ENCODE measurements around the gene MICAL3. TPM values are rescaled to one million over a fixed set of nuclear protein-coding genes. Genes with fewer than 3 reads are reported as not detected.
A peak's percentile ranks its signal among the peaks of the same experiment; 100 is the strongest.
"Not testable (repeated sequence)": the region's sequence is repeated elsewhere in the genome, so short reads cannot be mapped to it uniquely, and the experiment has no call there.

The MICAL3 gene
- total RNA-seq, 6 experiments from 2014 or later: 38.6 to 44.1 (median 39.7) TPM

GRCh38 chr22:18001040-18001893, 23.1 kb downstream of the MICAL3 start:
- peaks cover 34% of the 10 kb centered on the region for H3K4me1 Mint-ChIP-seq (ENCODE audit: low read depth)
- peaks cover 2% of the 10 kb centered on the region for H3K27me3 Mint-ChIP-seq (ENCODE audit: insufficient read depth)
- peak overlapping the region; percentile 99 for H3K27ac Mint-ChIP-seq
- peaks cover 13% of the 10 kb centered on the region for H3K36me3 Mint-ChIP-seq (ENCODE audit: low read depth)
- peak; percentile 68 for TF ChIP-seq CTCF (IDR thresholded peaks at IDR 0.05)
- DNase-seq: peak; percentile 96
- 0 out of 2 replicates have a peak, but pooled peaks cover 3% of the 10 kb centered on the region for H3K9me3 Mint-ChIP-seq
- H3K4me3 Mint-ChIP-seq: peak overlapping the region; percentile 91

- Mint-ChIP-seq H3K36me3 (ENCODE audit: low read depth) (peaks cover 13% of the 10 kb centered on the region), H3K27ac (peak overlapping the region; percentile 0; the same call in 1 of the 2 replicates), H3K4me1 (ENCODE audit: low read depth) (peaks cover 34% of the 10 kb centered on the region), H3K27me3 (ENCODE audit: insufficient read depth) (peaks cover 2% of the 10 kb centered on the region), H3K9me3 (0 out of 2 replicates have a peak, but pooled peaks cover 3% of the 10 kb centered on the region), H3K4me3 (peak overlapping the region; percentile 77)
- TF ChIP-seq CTCF (IDR thresholded peaks at IDR 0.05): no peak
- DNase-seq: no peak
Measured at GRCh38 chr22:18000441-18001039, 23.8 kb downstream of the MICAL3 start.

GRCh38 chr22:17999851-18000250, 24.5 kb downstream of the MICAL3 start:
- H3K27me3 Mint-ChIP-seq (ENCODE audit: insufficient read depth): peaks cover 2% of the 10 kb centered on the region
- 0 out of 2 replicates have a peak, but pooled peaks cover 3% of the 10 kb centered on the region for H3K9me3 Mint-ChIP-seq
- no peak for TF ChIP-seq CTCF (IDR thresholded peaks at IDR 0.05)
- peaks cover 13% of the 10 kb centered on the region for H3K36me3 Mint-ChIP-seq (ENCODE audit: low read depth)
- peak overlapping the region; percentile 77 for H3K4me3 Mint-ChIP-seq
- DNase-seq: no peak
- H3K27ac Mint-ChIP-seq: no peak overlapping the region
- peaks cover 34% of the 10 kb centered on the region for H3K4me1 Mint-ChIP-seq (ENCODE audit: low read depth)

- H3K27ac Mint-ChIP-seq: no peak overlapping the region
- no peak for TF ChIP-seq CTCF (IDR thresholded peaks at IDR 0.05)
- 0 out of 2 replicates have a peak, but pooled peaks cover 3% of the 10 kb centered on the region for H3K9me3 Mint-ChIP-seq
- peak overlapping the region; percentile 77; the same call in 1 of the 2 replicates for H3K4me3 Mint-ChIP-seq
- H3K4me1 Mint-ChIP-seq (ENCODE audit: low read depth): peaks cover 34% of the 10 kb centered on the region
- no peak for DNase-seq
- H3K36me3 Mint-ChIP-seq (ENCODE audit: low read depth): peaks cover 13% of the 10 kb centered on the region
- H3K27me3 Mint-ChIP-seq (ENCODE audit: insufficient read depth): peaks cover 2% of the 10 kb centered on the region
Measured at GRCh38 chr22:17998913-17999312, 25.4 kb downstream of the MICAL3 start.

- Mint-ChIP-seq H3K27ac (peak overlapping the region; percentile 60), H3K4me1 (ENCODE audit: low read depth) (peaks cover 34% of the 10 kb centered on the region), H3K9me3 (0 out of 2 replicates have a peak, but pooled peaks cover 3% of the 10 kb centered on the region), H3K4me3 (peak overlapping the region; percentile 20; the same call in 1 of the 2 replicates), H3K36me3 (ENCODE audit: low read depth) (peaks cover 9% of the 10 kb centered on the region), H3K27me3 (ENCODE audit: insufficient read depth) (no peaks in the 10 kb centered on the region)
- TF ChIP-seq CTCF (IDR thresholded peaks at IDR 0.05): no peak
- DNase-seq: peak; percentile 19
Measured at GRCh38 chr22:17997456-17997855, 26.9 kb downstream of the MICAL3 start.

- H3K27me3 Mint-ChIP-seq (ENCODE audit: insufficient read depth); H3K27ac Mint-ChIP-seq; H3K9me3 Mint-ChIP-seq; H3K4me3 Mint-ChIP-seq; H3K36me3 Mint-ChIP-seq (ENCODE audit: low read depth); DNase-seq: not testable (repeated sequence)
- H3K4me1 Mint-ChIP-seq (ENCODE audit: low read depth): peaks cover 36% of the 10 kb centered on the region
Measured at GRCh38 chr22:17995256-17995655, 29.1 kb downstream of the MICAL3 start.

Data from HFFc6 (cell line).